ENCODE results near the gene RAB11FIP4. TPM values are rescaled to one million over a fixed set of nuclear protein-coding genes. Genes with fewer than 3 reads are reported as not detected.

Gene RAB11FIP4
- total and polyA plus RNA-seq, 9 of the 15 experiments (the other 6 are each of a cell fraction or from before 2014, with no cell fraction given) = 0.62 to 16.6 (median 8.9) TPM

GRCh38 chr17:31457391-31458234 lies 66.1 kb downstream of the RAB11FIP4 start (continued):
- TF ChIP-seq CREBBP (IDR thresholded peaks at IDR 0.05; ENCODE audit: low read depth, low read length) (no peak), CHD1 (IDR thresholded peaks at IDR 0.05; ENCODE audit: low read length) (no peak), PHTF2 (CRISPR knock-in tag; IDR thresholded peaks at IDR 0.05) (no peak), ZBTB49 (CRISPR knock-in tag; IDR thresholded peaks at IDR 0.05; ENCODE audit: borderline replicate concordance) (no peak), ZNF224 (CRISPR knock-in tag; IDR thresholded peaks at IDR 0.05) (no peak), NONO (IDR thresholded peaks at IDR 0.05; ENCODE audit: low read depth in 2 of 2, low read length in 1 of 2) (no peak), ILK (tag; IDR thresholded peaks at IDR 0.05; ENCODE audit: borderline replicate concordance, low read depth) (no peak), ELF1 (tag; IDR thresholded peaks at IDR 0.05) (no peak), ZNF584 (CRISPR knock-in tag; IDR thresholded peaks at IDR 0.05; ENCODE audit: low read depth) (no peak), JUN (IDR thresholded peaks at IDR 0.05; ENCODE audit: borderline replicate concordance, low read depth, low read length) (no peak), JUN (CRISPR knock-in tag; IDR thresholded peaks at IDR 0.05; ENCODE audit: borderline replicate concordance) (no peak), EGR1 (conservative IDR thresholded peaks at IDR 0.05) (peak; percentile 49), PURB (CRISPR knock-in tag; IDR thresholded peaks at IDR 0.05; ENCODE audit: low read depth) (no peak), ZNF263 (CRISPR knock-in tag; IDR thresholded peaks at IDR 0.05; ENCODE audit: borderline replicate concordance) (peak; percentile 50; the same call in 1 of the 2 replicates), ZNF146 (CRISPR knock-in tag; IDR thresholded peaks at IDR 0.05; ENCODE audit: unreplicated experiment) (no peak), ZNF165 (CRISPR knock-in tag; IDR thresholded peaks at IDR 0.05; ENCODE audit: borderline replicate concordance) (no peak), BACH1 (tag; IDR thresholded peaks at IDR 0.05) (no peak)
- TF ChIP-seq, protein P1, sequence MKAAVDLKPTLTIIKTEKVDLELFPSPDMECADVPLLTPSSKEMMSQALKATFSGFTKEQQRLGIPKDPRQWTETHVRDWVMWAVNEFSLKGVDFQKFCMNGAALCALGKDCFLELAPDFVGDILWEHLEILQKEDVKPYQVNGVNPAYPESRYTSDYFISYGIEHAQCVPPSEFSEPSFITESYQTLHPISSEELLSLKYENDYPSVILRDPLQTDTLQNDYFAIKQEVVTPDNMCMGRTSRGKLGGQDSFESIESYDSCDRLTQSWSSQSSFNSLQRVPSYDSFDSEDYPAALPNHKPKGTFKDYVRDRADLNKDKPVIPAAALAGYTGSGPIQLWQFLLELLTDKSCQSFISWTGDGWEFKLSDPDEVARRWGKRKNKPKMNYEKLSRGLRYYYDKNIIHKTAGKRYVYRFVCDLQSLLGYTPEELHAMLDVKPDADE (conservative IDR thresholded peaks at IDR 0.05; ENCODE audit: control insufficient read depth, low read depth, low read length) = no peak
- TF ChIP-seq, protein P2, sequence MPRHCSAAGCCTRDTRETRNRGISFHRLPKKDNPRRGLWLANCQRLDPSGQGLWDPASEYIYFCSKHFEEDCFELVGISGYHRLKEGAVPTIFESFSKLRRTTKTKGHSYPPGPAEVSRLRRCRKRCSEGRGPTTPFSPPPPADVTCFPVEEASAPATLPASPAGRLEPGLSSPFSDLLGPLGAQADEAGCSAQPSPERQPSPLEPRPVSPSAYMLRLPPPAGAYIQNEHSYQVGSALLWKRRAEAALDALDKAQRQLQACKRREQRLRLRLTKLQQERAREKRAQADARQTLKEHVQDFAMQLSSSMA (CRISPR knock-in tag; IDR thresholded peaks at IDR 0.05) = no peak
- TF ChIP-seq, protein P3, sequence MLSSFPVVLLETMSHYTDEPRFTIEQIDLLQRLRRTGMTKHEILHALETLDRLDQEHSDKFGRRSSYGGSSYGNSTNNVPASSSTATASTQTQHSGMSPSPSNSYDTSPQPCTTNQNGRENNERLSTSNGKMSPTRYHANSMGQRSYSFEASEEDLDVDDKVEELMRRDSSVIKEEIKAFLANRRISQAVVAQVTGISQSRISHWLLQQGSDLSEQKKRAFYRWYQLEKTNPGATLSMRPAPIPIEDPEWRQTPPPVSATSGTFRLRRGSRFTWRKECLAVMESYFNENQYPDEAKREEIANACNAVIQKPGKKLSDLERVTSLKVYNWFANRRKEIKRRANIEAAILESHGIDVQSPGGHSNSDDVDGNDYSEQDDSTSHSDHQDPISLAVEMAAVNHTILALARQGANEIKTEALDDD (IDR thresholded peaks at IDR 0.05) = no peak
- TF ChIP-seq, protein P4, sequence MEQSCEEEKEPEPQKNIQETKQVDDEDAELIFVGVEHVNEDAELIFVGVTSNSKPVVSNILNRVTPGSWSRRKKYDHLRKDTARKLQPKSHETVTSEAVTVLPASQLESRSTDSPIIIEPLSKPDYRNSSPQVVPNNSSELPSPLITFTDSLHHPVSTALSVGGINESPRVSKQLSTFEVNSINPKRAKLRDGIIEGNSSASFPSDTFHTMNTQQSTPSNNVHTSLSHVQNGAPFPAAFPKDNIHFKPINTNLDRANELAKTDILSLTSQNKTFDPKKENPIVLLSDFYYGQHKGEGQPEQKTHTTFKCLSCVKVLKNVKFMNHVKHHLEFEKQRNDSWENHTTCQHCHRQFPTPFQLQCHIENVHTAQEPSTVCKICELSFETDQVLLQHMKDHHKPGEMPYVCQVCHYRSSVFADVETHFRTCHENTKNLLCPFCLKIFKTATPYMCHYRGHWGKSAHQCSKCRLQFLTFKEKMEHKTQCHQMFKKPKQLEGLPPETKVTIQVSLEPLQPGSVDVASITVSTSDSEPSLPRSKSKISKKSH (CRISPR knock-in tag; IDR thresholded peaks at IDR 0.05) = no peak

Data from K562 (cell line).